HG03064 (cell line): ENCODE results near the gene RHOBTB1.

ENCODE experiments used
- ATAC-seq: cut with Tn5 transposase; IDR thresholded peaks from one replicate; pipeline ENCODE4 v1.9.1; 2021; ENCODE audit warnings: low read depth; ENCODE audit not compliant: unreplicated experiment

The RHOBTB1 gene

GRCh38 chr10:60965696-60966095 is 21.7 kb upstream of the RHOBTB1 start:
- no peak for ATAC-seq

GRCh38 chr10:60964257-60965235 is 20.6 kb upstream of the RHOBTB1 start:
- no peak for ATAC-seq

- no peak for ATAC-seq
Measured at GRCh38 chr10:60963441-60964256, 19.7 kb upstream of the RHOBTB1 start.

- no peak for ATAC-seq
Measured at GRCh38 chr10:60962946-60963345, 19.0 kb upstream of the RHOBTB1 start.

GRCh38 chr10:60960913-60961312 is 16.9 kb upstream of the RHOBTB1 start:
- no peak for ATAC-seq

- no peak for ATAC-seq
Measured at GRCh38 chr10:60960031-60960430, 16.0 kb upstream of the RHOBTB1 start.

GRCh38 chr10:60958892-60959601 is 15.1 kb upstream of the RHOBTB1 start:
- ATAC-seq = no peak

- ATAC-seq = no peak
Measured at GRCh38 chr10:60957667-60958221, 13.8 kb upstream of the RHOBTB1 start.

GRCh38 chr10:60955957-60956425 is 12.0 kb upstream of the RHOBTB1 start:
- no peak for ATAC-seq

GRCh38 chr10:60955316-60955715 is 11.3 kb upstream of the RHOBTB1 start:
- no peak for ATAC-seq

GRCh38 chr10:60954035-60954434 is 10.1 kb upstream of the RHOBTB1 start:
- no peak for ATAC-seq

GRCh38 chr10:60953420-60953819 is 9.4 kb upstream of the RHOBTB1 start:
- ATAC-seq = no peak

GRCh38 chr10:60952846-60953220 is 8.8 kb upstream of the RHOBTB1 start:
- no peak for ATAC-seq

GRCh38 chr10:60952067-60952845 is 8.3 kb upstream of the RHOBTB1 start:
- no peak for ATAC-seq

- ATAC-seq = no peak
Measured at GRCh38 chr10:60951272-60951724, 7.3 kb upstream of the RHOBTB1 start.

- ATAC-seq = no peak
Measured at GRCh38 chr10:60950300-60950699, 6.3 kb upstream of the RHOBTB1 start.

GRCh38 chr10:60948851-60949250 is 4.9 kb upstream of the RHOBTB1 start:
- no peak for ATAC-seq

GRCh38 chr10:60944910-60945297 is 919 bp upstream of the RHOBTB1 start:
- no peak for ATAC-seq

- ATAC-seq = no peak
Measured at GRCh38 chr10:60943316-60944057, 498 bp downstream of the RHOBTB1 start.
